Mesothelial cell of epicardium (in vitro differentiated cells): ENCODE results near the gene SYNC. TPM values are rescaled to one million over a fixed set of nuclear protein-coding genes. Genes with fewer than 3 reads are reported as not detected.

ENCODE experiments used
- DNase-seq, 2 experiments: peaks; one replicate each; pipeline ENCODE4 v3.0.0; 2021; ENCODE audit warnings: low spot score in 2 of 2; ENCODE audit not compliant: unreplicated experiment in 2 of 2
- H3K27ac Mint-ChIP-seq: 2 replicates; pipeline ENCODE4 v1.8.0; 2021; ENCODE audit warnings: mixed read lengths
- H3K27me3 Mint-ChIP-seq: 2 replicates; pipeline ENCODE4 v1.8.0; 2021; ENCODE audit warnings: low read depth, mixed read lengths
- H3K36me3 Mint-ChIP-seq: 2 replicates; pipeline ENCODE4 v1.8.0; 2021; ENCODE audit warnings: mixed read lengths
- H3K4me1 Mint-ChIP-seq: 2 replicates; pipeline ENCODE4 v1.8.0; 2021; ENCODE audit warnings: mixed read lengths
- H3K4me3 Mint-ChIP-seq: 2 replicates; pipeline ENCODE4 v1.8.0; 2021; ENCODE audit warnings: mild to moderate bottlenecking, moderate library complexity, mixed read lengths
- H3K9me3 Mint-ChIP-seq: 2 replicates; pipeline ENCODE4 v1.8.0; 2021; ENCODE audit warnings: mixed read lengths
- CTCF ChIP-seq: fragments of 200-600 bp; sonication (generic); IDR thresholded peaks from one replicate; pipeline ENCODE4 v1.5.0; 2021; ENCODE audit warnings: antibody characterized with exemption; ENCODE audit not compliant: unreplicated experiment
- total RNA-seq: library from RNA; stranded (reverse); gene quantifications from 3 replicates; pipeline ENCODE4 v1.2.1, GENCODE V29; 2021

SYNC gene
- total RNA-seq, 1 donor from 2014 or later, result 4.0 TPM

DNA sequence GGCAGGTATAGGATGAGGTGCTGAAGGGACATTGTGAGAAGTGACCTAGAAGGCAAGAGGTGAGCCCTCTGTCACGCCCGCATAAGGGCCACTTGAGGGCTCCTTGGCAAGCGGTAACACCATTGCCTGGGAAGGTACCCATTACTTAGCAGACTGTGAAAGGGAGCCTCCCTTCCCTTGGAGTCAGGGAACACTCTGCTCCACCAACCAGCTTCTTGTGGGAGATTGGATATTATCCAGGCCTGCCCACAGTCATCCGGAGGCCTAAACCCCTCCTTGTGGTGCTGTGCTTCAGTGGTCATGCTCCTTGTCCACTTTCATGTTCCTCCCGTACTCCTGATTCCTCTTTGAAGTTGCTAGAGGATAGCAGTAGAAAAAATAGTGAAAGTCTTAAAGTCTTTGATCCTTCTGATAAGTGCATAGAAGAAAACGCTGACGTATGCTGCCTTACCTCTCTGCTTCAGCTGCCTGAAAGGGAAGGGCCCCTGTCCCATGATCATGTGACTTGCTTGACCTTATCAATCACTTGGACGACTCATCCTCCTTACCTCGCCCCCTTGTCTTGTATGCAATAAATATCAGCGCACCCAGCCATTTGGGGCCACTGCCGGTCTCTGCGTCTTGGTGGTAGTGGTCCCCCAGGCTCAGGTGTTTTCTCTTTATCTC is 35.5 kb downstream of the SYNC start:
- TF ChIP-seq CTCF, result no peak
- H3K27me3 Mint-ChIP-seq, result no peaks in the 10 kb centered on the region
- peaks cover 36% of the 10 kb centered on the region for H3K36me3 Mint-ChIP-seq
- H3K27ac Mint-ChIP-seq, result peak overlapping the region; percentile 92
- H3K4me1 Mint-ChIP-seq, result peaks cover 15% of the 10 kb centered on the region
- H3K4me3 Mint-ChIP-seq, result no peak overlapping the region
- no peak for DNase-seq
- no peaks in the 10 kb centered on the region for H3K9me3 Mint-ChIP-seq

- peaks cover 34% of the 10 kb centered on the region for H3K36me3 Mint-ChIP-seq
- no peaks in the 10 kb centered on the region for H3K27me3 Mint-ChIP-seq
- H3K4me1 Mint-ChIP-seq, result peaks cover 15% of the 10 kb centered on the region
- H3K27ac Mint-ChIP-seq, result peak overlapping the region; percentile 78
- no peak for DNase-seq
- H3K4me3 Mint-ChIP-seq, result no peak overlapping the region
- no peaks in the 10 kb centered on the region for H3K9me3 Mint-ChIP-seq
- TF ChIP-seq CTCF, result no peak
These were observed 36.7 kb downstream of the SYNC start for GRCh38 chr1:32665915-32666314.

DNA sequence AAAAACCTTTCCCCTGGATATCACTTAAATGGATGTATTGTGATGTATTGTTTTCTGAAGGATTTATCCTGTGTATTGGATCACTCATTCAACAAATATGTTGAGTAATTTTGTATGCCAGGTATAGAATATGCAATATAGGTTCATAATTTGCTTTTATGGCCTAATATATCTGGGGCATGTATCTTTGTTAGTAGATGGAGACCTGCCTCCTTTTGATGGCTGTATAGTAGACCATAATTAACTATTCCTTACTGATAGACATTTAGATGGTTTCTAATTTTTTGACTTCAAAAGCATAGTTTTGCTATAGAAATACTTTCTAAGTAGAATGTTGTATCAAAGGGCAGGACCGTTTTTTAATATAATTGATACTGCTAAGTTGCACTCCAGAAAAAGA is 43.0 kb downstream of the SYNC start:
- no peaks in the 10 kb centered on the region for H3K27me3 Mint-ChIP-seq
- TF ChIP-seq CTCF, result no peak
- H3K36me3 Mint-ChIP-seq, result peaks cover 49% of the 10 kb centered on the region
- no peak for DNase-seq
- H3K27ac Mint-ChIP-seq, result no peak overlapping the region
- H3K9me3 Mint-ChIP-seq, result peaks cover 8% of the 10 kb centered on the region
- no peak overlapping the region for H3K4me3 Mint-ChIP-seq
- H3K4me1 Mint-ChIP-seq, result peaks cover 13% of the 10 kb centered on the region

- peaks cover 52% of the 10 kb centered on the region for H3K4me1 Mint-ChIP-seq
- DNase-seq, result no peak
- peaks cover 23% of the 10 kb centered on the region for H3K36me3 Mint-ChIP-seq
- H3K27ac Mint-ChIP-seq, result peak overlapping the region; percentile 99
- H3K9me3 Mint-ChIP-seq, result no peaks in the 10 kb centered on the region
- TF ChIP-seq CTCF, result no peak
- peak overlapping the region; percentile 82 for H3K4me3 Mint-ChIP-seq
- H3K27me3 Mint-ChIP-seq, result no peaks in the 10 kb centered on the region
These were observed 50.2 kb downstream of the SYNC start for GRCh38 chr1:32652244-32652962.

GRCh38 chr1:32651461-32652073 is 51.0 kb downstream of the SYNC start:
- peaks cover 50% of the 10 kb centered on the region for H3K4me1 Mint-ChIP-seq
- no peak for TF ChIP-seq CTCF
- no peaks in the 10 kb centered on the region for H3K27me3 Mint-ChIP-seq
- peaks cover 16% of the 10 kb centered on the region for H3K36me3 Mint-ChIP-seq
- H3K9me3 Mint-ChIP-seq, result no peaks in the 10 kb centered on the region
- DNase-seq, result no peak
- peak overlapping the region; percentile 82 for H3K4me3 Mint-ChIP-seq
- H3K27ac Mint-ChIP-seq, result peak overlapping the region; percentile 99
